Upper lobe of right lung (tissue), 1 donor: ENCODE measurements around the gene PATL1. TPM values are rescaled to one million over a fixed set of nuclear protein-coding genes. Genes with fewer than 3 reads are reported as not detected.
A peak's percentile ranks its signal among the peaks of the same experiment; 100 is the strongest.

ENCODE experiments used
- ATAC-seq: fragments of 200-7000 bp; cut with Tn5 transposase; one replicate; pipeline ENCODE4 v1.9.1; 2020; ENCODE audit warnings: mild to moderate bottlenecking, moderate library complexity
- DNase-seq: peaks from one replicate; pipeline ENCODE4 v3.0.0-alpha.2; 2020
- H3K27ac ChIP-seq: fragments of 200-600 bp; one replicate; pipeline ENCODE4 v1.8.0; 2022
- H3K27me3 ChIP-seq: fragments of 200-600 bp; one replicate; pipeline ENCODE4 v1.8.0; 2022; ENCODE audit warnings: mild to moderate bottlenecking
- H3K36me3 ChIP-seq: fragments of 200-600 bp; one replicate; pipeline ENCODE4 v1.8.0; 2022
- H3K4me1 ChIP-seq: fragments of 200-600 bp; one replicate; pipeline ENCODE4 v1.8.0; 2022
- H3K4me3 ChIP-seq: fragments of 200-600 bp; one replicate; pipeline ENCODE4 v1.8.0; 2022; ENCODE audit warnings: mild to moderate bottlenecking
- H3K9me3 ChIP-seq: fragments of 200-600 bp; one replicate; pipeline ENCODE4 v1.8.0; 2022
- intact Hi-C: fragments of 100-400 bp; cut with DNase I; formaldehyde crosslinking; loops from one replicate; pipeline ENCODE4 v1.11.0; 2022
- total RNA-seq: library from RNA; stranded (reverse); fragmentation: NEBNext Ultra II Directional; extraction: Animal tissue kit (Norgen Biotek cat#: 25700); gene quantifications from one replicate; pipeline ENCODE4 v1.2.1, GENCODE V29; 2021
- TF ChIP-seq, protein P1 (sequence below): fragments of 200-600 bp; IDR thresholded peaks from one replicate; pipeline ENCODE4 v1.8.0; 2022; ENCODE audit warnings: antibody characterized with exemption
- donor health status: DM: no; HTN: yes; CAD: no; lungs with severe emphysema.

The PATL1 gene
- total RNA-seq, 1 donor from 2014 or later: 35.9 TPM

DNA sequence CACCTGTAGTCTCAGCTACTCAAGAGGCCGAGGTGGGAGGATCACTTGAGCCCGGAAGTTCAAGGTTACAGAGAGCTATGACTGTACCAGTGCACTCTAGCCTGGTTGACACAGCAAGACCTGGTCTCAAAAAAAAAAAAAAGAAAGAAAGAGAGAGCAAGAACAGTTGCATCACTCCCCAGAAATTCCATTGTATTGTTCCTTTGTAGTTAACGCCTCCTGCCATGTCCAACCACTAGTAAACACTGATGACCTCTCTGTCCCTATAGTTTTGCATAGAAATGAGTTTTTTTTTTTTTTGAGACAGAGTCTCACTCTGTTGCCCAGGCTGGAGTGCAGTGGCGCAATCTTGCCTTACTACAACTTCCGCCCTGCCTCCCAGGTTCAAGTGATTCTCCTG is 10.8 kb downstream of the PATL1 start:
- no peak overlapping the region for H3K27ac ChIP-seq
- H3K36me3 ChIP-seq: peaks cover 91% of the 10 kb centered on the region
- TF ChIP-seq, protein P1, sequence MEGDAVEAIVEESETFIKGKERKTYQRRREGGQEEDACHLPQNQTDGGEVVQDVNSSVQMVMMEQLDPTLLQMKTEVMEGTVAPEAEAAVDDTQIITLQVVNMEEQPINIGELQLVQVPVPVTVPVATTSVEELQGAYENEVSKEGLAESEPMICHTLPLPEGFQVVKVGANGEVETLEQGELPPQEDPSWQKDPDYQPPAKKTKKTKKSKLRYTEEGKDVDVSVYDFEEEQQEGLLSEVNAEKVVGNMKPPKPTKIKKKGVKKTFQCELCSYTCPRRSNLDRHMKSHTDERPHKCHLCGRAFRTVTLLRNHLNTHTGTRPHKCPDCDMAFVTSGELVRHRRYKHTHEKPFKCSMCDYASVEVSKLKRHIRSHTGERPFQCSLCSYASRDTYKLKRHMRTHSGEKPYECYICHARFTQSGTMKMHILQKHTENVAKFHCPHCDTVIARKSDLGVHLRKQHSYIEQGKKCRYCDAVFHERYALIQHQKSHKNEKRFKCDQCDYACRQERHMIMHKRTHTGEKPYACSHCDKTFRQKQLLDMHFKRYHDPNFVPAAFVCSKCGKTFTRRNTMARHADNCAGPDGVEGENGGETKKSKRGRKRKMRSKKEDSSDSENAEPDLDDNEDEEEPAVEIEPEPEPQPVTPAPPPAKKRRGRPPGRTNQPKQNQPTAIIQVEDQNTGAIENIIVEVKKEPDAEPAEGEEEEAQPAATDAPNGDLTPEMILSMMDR: no peak
- H3K4me3 ChIP-seq: no peak overlapping the region
- H3K9me3 ChIP-seq: no peaks in the 10 kb centered on the region
- no peak for ATAC-seq
- peaks cover 13% of the 10 kb centered on the region for H3K4me1 ChIP-seq
- no peak for DNase-seq
- intact Hi-C loops: no loop called here
- H3K27me3 ChIP-seq: no peaks in the 10 kb centered on the region

DNA sequence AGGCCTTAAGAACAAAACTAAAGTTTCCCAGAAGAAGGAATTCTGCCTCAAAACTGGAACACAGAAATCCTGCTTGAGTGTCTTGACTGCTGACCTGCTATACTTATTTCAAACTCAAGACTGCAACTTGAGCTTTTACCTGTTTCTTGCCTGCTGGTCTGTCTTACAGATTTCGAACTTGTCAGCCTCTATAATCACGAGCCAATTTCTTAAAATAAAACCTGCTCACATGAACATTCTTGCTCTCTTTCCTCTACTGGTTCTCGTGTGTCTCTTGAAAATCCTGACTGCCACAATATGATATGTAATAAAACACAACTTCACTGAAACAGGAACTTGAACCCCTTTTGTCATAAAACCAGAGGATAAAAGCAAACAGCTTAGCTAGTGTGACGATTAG is 13.9 kb downstream of the PATL1 start:
- Histone ChIP-seq H3K4me1 (peaks cover under 1% of the 10 kb centered on the region), H3K27me3 (no peaks in the 10 kb centered on the region), H3K4me3 (no peak overlapping the region), H3K9me3 (no peaks in the 10 kb centered on the region), H3K27ac (no peak overlapping the region), H3K36me3 (peaks cover 100% of the 10 kb centered on the region)
- DNase-seq: no peak
- ATAC-seq: no peak
- TF ChIP-seq, protein P1: no peak
- intact Hi-C loops: no loop called here

DNA sequence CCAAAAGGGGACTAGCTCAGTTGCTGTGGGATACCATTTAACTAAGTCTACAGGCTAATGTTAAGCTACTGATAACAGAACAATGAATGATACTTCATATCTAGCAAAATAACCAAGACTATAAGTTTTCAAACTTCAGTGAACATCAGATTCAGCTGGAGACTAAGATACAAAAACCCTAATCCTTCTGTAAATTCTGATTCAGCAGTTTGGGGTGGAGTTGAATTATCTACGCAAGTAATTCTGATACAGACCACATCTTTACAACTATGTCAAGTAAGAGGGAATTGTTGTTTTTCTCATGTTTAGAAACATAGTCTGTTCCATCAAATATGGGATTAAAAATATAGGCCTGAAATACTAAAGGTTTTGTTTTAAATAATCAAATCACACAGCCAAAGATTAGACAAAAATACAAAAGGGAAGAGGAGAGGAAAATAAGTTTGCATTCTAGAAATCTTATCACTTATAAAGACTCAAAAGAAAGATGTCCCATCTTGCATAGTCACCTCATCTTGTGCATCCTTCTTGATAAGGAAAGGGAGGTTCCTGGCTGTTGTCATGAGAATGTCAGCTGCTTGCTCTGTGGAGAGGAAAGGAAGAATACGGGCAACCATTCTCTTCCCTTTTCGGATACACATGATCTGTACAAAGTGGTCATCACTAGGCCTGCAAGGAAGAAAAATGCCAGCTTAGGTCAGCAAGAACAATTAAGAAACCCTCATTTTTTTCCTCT is 21.4 kb downstream of the PATL1 start:
- Histone ChIP-seq H3K27me3 (no peaks in the 10 kb centered on the region), H3K4me1 (no peaks in the 10 kb centered on the region), H3K36me3 (peaks cover 95% of the 10 kb centered on the region), H3K9me3 (no peaks in the 10 kb centered on the region), H3K4me3 (no peak overlapping the region), H3K27ac (no peak overlapping the region)
- peak; percentile 58 for ATAC-seq
- DNase-seq: no peak
- TF ChIP-seq, protein P1: no peak
- intact Hi-C loops: no loop called here

DNA sequence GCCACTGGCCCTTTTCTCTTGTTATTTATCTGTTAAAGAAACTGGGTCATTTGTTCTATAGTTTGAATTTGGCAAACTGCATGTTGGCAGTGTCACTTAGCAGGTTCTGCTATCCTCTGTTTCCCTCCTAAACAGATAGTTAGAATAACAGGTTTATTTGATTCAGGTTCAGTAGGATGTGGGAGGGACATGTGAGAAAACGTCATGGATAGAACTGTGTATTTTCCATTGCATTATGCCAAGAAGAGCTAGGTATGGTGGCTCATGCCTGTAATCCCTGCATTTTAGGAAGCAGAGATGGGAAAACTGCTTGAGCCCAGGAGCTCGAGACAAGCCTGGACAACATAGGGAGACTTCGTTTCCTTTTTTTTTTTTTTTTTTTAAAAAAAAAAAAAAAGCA is 24.3 kb downstream of the PATL1 start:
- H3K27ac ChIP-seq: no peak overlapping the region

DNA sequence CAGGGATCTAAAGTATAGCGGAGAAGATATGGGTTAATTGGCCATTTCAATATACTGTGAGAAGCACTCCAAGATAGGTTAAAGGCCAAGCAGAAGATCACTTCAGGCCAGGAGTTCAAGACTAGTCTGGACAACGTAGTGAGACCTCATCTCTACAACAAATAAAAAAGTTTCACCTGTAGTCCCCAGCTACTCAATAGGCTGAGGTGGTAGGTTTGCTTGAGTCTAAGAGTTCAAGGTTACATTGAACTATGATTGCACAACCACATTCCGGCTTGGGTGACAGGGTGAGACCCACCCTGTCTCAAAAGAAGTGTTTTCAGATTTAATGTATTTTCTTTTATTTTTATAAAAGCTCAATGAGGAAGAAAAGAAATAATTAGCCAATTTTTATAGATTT is 25.4 kb downstream of the PATL1 start:
- intact Hi-C loops: no loop called here
- H3K27ac ChIP-seq: no peak overlapping the region
- no peak overlapping the region for H3K4me3 ChIP-seq
- TF ChIP-seq, protein P1: no peak
- H3K4me1 ChIP-seq: no peaks in the 10 kb centered on the region
- H3K36me3 ChIP-seq: peaks cover 95% of the 10 kb centered on the region
- H3K9me3 ChIP-seq: no peaks in the 10 kb centered on the region
- DNase-seq (no peak), ATAC-seq (no peak)
- H3K27me3 ChIP-seq: no peaks in the 10 kb centered on the region

More for the DNA sequence above, 24.3 kb downstream of the PATL1 start:
- intact Hi-C loops: no loop called here
- ATAC-seq: no peak
- TF ChIP-seq, protein P1: no peak
- DNase-seq: no peak
- Histone ChIP-seq H3K4me3 (no peak overlapping the region), H3K9me3 (no peaks in the 10 kb centered on the region), H3K36me3 (peaks cover 95% of the 10 kb centered on the region), H3K27me3 (no peaks in the 10 kb centered on the region), H3K4me1 (no peaks in the 10 kb centered on the region)
